Sigmoid colon (tissue), 4 donors: Measurements from ENCODE around the gene LDLRAD4.

Experiments used
- EP300 ChIP-seq, 4 donors: sonication (generic); formaldehyde crosslinking; IDR thresholded peaks; one replicate each; pipeline ENCODE4 v1.6.1; 2017; ENCODE audit warnings: antibody characterized with exemption in 4 of 4
- POLR2A ChIP-seq, 2 donors: fragments of 450-650 bp; IDR thresholded peaks; one replicate each; pipeline ENCODE4 v1.6.1; 2016; ENCODE audit warnings: antibody characterized with exemption in 2 of 2, mild to moderate bottlenecking in 2 of 2, moderate library complexity in 2 of 2

- TF ChIP-seq EP300 (IDR thresholded peaks at IDR 0.05) (no peak), POLR2A (IDR thresholded peaks at IDR 0.05) (no peak)
Observed at GRCh38 chr18:13235421-13235831, 16.9 kb downstream of the LDLRAD4 start.
